B cell (primary cell): ENCODE results near the gene SLC4A2.
A peak's percentile ranks its signal among the peaks of the same experiment; 100 is the strongest.

Experiments
- CTCF ChIP-seq: fragments of 200-600 bp; IDR thresholded peaks from one replicate; pipeline ENCODE4 v1.8.0; 2022; ENCODE audit warnings: antibody characterized with exemption, mild to moderate bottlenecking
- EZH2 ChIP-seq: IDR thresholded peaks from 2 replicates; pipeline ENCODE4 v1.6.1; 2012; ENCODE audit warnings: borderline replicate concordance, low read depth, mild to moderate bottlenecking, moderate library complexity, low read length; ENCODE audit not compliant: insufficient read depth, poor library complexity, severe bottlenecking

DNA sequence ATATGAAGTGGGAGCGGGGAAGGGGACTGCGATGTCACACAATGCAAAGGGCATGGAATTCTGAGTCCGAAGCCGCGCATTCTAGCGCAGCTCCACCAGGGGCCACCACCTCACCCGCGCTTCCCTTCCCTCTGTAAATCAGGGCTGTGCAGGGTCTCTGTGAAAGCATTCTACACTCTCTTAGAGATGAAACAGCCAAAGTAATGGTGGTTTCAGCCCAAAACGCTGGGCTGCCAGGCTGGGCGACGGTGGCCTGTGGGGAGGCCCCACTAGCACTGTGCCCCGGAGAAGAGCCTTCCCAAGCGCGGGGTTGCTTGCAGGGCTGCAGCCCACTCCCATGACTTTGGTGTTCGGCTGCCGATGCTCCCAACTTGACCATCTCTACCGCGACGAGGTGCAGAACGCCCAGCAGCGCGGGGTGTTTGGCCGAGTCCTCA is 46.5 kb upstream of the SLC4A2 start:
- TF ChIP-seq CTCF (peak; percentile 36), EZH2 (no peak)
